SK-N-DZ (cell line): Measurements from ENCODE around the gene LSP1.

Experiments used
- small RNA-seq, 2 experiments: library from RNA; depleted of rRNA; stranded (forward); fragments of <200 nt; gene quantifications; one replicate each; pipeline ENCODE3, GENCODE V24; 2014

Gene LSP1

Small RNA genes lying within 50 kb of the gene (small RNA-seq; reads per million reads assigned to genes)
- 0 reads per million in 2 experiments for gene AC051649.1
- gene MIR4298, result 0 reads per million in 2 experiments
